Adrenal gland (tissue), 19 donors: ENCODE data around the gene SOX2. TPM values are rescaled to one million over a fixed set of nuclear protein-coding genes. Genes with fewer than 3 reads are reported as not detected.

Source experiments
- DNase-seq, 7 donors: peaks; one replicate each; pipeline ENCODE4 v3.0.0-alpha.2; 2019 to 2020
- H3K27ac ChIP-seq, 5 donors: fragments of 200-600 bp; sonication (generic) in 4 of 5; 1 replicate in 3 of 5; 2 replicates in 2 of 5; pipeline versions ENCODE4 v1.5.1 to v1.8.0; 2016 to 2020; ENCODE audit warnings: mild to moderate bottlenecking in 1 of 5
- H3K27me3 ChIP-seq: fragments of 200-600 bp; 2 replicates; pipeline ENCODE4 v1.8.0; 2021
- H3K36me3 ChIP-seq, 2 donors: fragments of 200-600 bp; replicated peaks in 1 of 2; 1 replicate in 1 of 2; 2 replicates in 1 of 2; pipeline versions ENCODE4 v1.5.1 to v1.8.0; 2018 to 2022
- H3K4me1 ChIP-seq, 2 donors: fragments of 200-600 bp; replicated peaks in 1 of 2; 1 replicate in 1 of 2; 2 replicates in 1 of 2; pipeline versions ENCODE4 v1.5.1 to v1.8.0; 2018 to 2021
- H3K4me3 ChIP-seq, 4 donors: fragments of 200-600 bp; sonication (generic) in 3 of 4; one replicate each; pipeline ENCODE4 v1.5.1; 2016 to 2018
- H3K9me3 ChIP-seq, 3 donors: fragments of 200-600 bp; sonication (generic) in 1 of 3; replicated peaks in 1 of 3; 1 replicate in 2 of 3; 2 replicates in 1 of 3; pipeline versions ENCODE4 v1.5.1 to v1.8.0; 2016 to 2021
- POLR2A ChIP-seq, 2 donors: fragments of 450-650 bp; IDR thresholded peaks; one replicate each; pipeline ENCODE4 v1.6.1; 2017; ENCODE audit warnings: antibody characterized with exemption in 2 of 2, mild to moderate bottlenecking in 2 of 2, moderate library complexity in 1 of 2
- WGBS, 4 donors: extraction: QIAGEN DNeasy Blood & Tissue Kit in 2 of 4; methylation state at CpG; one replicate each; pipeline versions ENCODE4 v1.1.5 to v1.1.7; 2013 to 2017; 5-methylcytosine and 5-hydroxymethylcytosine counted together
- intact Hi-C, 2 donors: fragments of 100-400 bp; cut with DNase I; formaldehyde crosslinking; loops; one replicate each; pipeline versions ENCODE4 v1.14.1 to v1.15.0; 2022 to 2023
- long read RNA-seq, 10 donors: library from polyadenylated mRNA in 3 of 10; unstranded in 2 of 10; stranded (forward) in 1 of 10; transcript quantifications; one replicate each; pipeline ENCODE4 v2.0.0 and lab custom pipeline, GENCODE V29; 2021 to 2026
- polyA plus RNA-seq, 3 donors: library from polyadenylated mRNA; stranded (reverse); fragments of 200-250 nt in 2 of 3; fragments of 350-450 nt in 1 of 3; fragmentation: Illumina TruSeq in 1 of 3; extraction: RNeasy Lipid Tissue Mini Kit (QIAGEN cat#74804) in 1 of 3; gene quantifications; one replicate each; pipeline ENCODE4 v1.2.3, GENCODE V29; 2013 to 2014
- total RNA-seq, 9 donors: library from RNA; depleted of rRNA in 4 of 9; stranded (reverse); fragments of >200 nt in 4 of 9; fragments of 120-200 nt in 1 of 9; fragmentation: NEBNext Ultra II Directional in 1 of 9; extraction: Animal tissue kit (Norgen Biotek cat#: 25700) in 1 of 9; gene quantifications; one replicate each; pipeline versions ENCODE4 v1.1.0 to v1.2.4, GENCODE V29; 2013 to 2023
- TF ChIP-seq, protein P1 (sequence below), 6 experiments: fragments of 450-650 bp in 4 of 6; fragments of 200-600 bp in 2 of 6; sonication (generic) in 1 of 6; IDR thresholded peaks; 1 replicate in 5 of 6; 2 replicates in 1 of 6; pipeline versions ENCODE4 v1.5.1 to v1.8.0; 2016 to 2021; ENCODE audit warnings: antibody characterized with exemption in 6 of 6, mild to moderate bottlenecking in 2 of 6, moderate library complexity in 1 of 6
- donor health status: healthy with polysubstance abuse.
- donor health status: Bipolar disorder and iron deficiency.
- donor health status: DM: yes; HTN: yes; CAD: no.
- donor health status: DM: no; HTN: no; CAD: no.
- donor health status: DM: no; HTN: no; CAD: no.
- donor health status: DM: yes; HTN: yes; CAD: no.

The SOX2 gene
- total RNA-seq = 1 to 10 TPM in 1 of 9 donors, under 1 TPM in 5, not detected in 3; 0.18 to 1.2 (median 0.44) TPM
- 1 to 10 TPM in 1 of 3 donors, under 1 TPM in 2; 0.40 to 1.1 (median 0.84) TPM for polyA plus RNA-seq
- long read RNA-seq, donor 1 = 0 reads
- long read RNA-seq, donor 2 = 0 reads
- long read RNA-seq, donor 3 = 0 reads
- long read RNA-seq, donor 4 = 0 reads
- long read RNA-seq, donor 5 = 0 reads
- long read RNA-seq, donor 6 = 0 reads
- long read RNA-seq, donor 7 = 0 reads
- long read RNA-seq, donor 8, partial matches to known transcripts = 0 of 1 reads
- long read RNA-seq, donor 8, other reads (novel, unspliced or antisense) = 0 of 1 reads
- long read RNA-seq, donor 9 = 0 reads
- long read RNA-seq, donor 10, partial matches to known transcripts = 0 of 2 reads
- long read RNA-seq, donor 10, other reads (novel, unspliced or antisense) = 0 of 2 reads

- H3K27me3 ChIP-seq = peaks cover 100% of the 10 kb centered on the region
- peak in 2 of 7 donors; percentile 33 to 49 for DNase-seq
- intact Hi-C loops = loop anchor here (5.0 to 10.0 kb wide), 3 partner anchors 543 to 976 kb away; no protein-coding TSS in a partner anchor
- H3K4me1 ChIP-seq = peaks cover 8 to 12% of the 10 kb centered on the region in 2 donors
- H3K36me3 ChIP-seq = no peaks in the 10 kb centered on the region
- no peak within 1 kb of the TSS for H3K27ac ChIP-seq
- H3K9me3 ChIP-seq = no peaks in the 10 kb centered on the region
- TF ChIP-seq POLR2A (IDR thresholded peaks at IDR 0.05) = no peak
- TF ChIP-seq, protein P1, sequence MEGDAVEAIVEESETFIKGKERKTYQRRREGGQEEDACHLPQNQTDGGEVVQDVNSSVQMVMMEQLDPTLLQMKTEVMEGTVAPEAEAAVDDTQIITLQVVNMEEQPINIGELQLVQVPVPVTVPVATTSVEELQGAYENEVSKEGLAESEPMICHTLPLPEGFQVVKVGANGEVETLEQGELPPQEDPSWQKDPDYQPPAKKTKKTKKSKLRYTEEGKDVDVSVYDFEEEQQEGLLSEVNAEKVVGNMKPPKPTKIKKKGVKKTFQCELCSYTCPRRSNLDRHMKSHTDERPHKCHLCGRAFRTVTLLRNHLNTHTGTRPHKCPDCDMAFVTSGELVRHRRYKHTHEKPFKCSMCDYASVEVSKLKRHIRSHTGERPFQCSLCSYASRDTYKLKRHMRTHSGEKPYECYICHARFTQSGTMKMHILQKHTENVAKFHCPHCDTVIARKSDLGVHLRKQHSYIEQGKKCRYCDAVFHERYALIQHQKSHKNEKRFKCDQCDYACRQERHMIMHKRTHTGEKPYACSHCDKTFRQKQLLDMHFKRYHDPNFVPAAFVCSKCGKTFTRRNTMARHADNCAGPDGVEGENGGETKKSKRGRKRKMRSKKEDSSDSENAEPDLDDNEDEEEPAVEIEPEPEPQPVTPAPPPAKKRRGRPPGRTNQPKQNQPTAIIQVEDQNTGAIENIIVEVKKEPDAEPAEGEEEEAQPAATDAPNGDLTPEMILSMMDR (IDR thresholded peaks at IDR 0.05) = no peak
- 3 to 4% (median 4%) methylated on average over 30 to 37 of the region's 37 CpGs for WGBS, 4 donors
- peak within 1 kb of the TSS in 1 of 4 donors; percentile 47 for H3K4me3 ChIP-seq
These were observed at the start of gene SOX2 for GRCh38 chr3:181711325-181712135. TSS of gene SOX2 (plus strand) at chr3:181711925. CDS start at chr3:181712361, 436 bp downstream.

- no peak for DNase-seq
- no peak overlapping the region for H3K27ac ChIP-seq
- no peaks in the 10 kb centered on the region for H3K9me3 ChIP-seq
- intact Hi-C loops = no loop called here
- H3K36me3 ChIP-seq = no peaks in the 10 kb centered on the region
- H3K4me3 ChIP-seq = no peak overlapping the region
- no peak for TF ChIP-seq POLR2A (IDR thresholded peaks at IDR 0.05)
- TF ChIP-seq, protein P1 (IDR thresholded peaks at IDR 0.05) = no peak
- no peaks in the 10 kb centered on the region for H3K27me3 ChIP-seq
- H3K4me1 ChIP-seq = no peaks in the 10 kb centered on the region
- 50 to 70% (median 60%) methylated on average over 1 of the region's 1 CpG for WGBS, 4 donors
These were observed 28.2 kb upstream of the SOX2 start for GRCh38 chr3:181683563-181683962.

DNA sequence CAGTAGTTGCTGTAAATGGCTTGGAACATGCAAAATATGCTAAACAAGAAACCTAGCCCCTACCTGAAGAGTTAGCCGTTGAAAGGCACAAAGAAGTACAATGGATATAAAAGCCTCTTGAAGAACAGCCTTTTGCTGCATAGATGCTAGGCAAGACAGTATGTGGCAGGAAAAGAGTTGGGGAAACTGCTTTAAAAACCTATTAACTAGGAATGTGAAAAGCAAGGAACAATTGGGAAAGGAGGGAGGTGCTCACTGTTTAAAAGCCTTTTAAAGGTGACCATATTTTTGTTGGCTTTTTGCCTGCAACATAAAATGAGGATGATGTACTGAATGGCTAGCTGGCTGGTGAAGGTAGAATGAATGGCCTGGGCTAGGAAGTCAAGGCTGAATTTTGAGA lies 24.5 kb upstream of the SOX2 start:
- no peak overlapping the region for H3K4me3 ChIP-seq
- H3K9me3 ChIP-seq = no peaks in the 10 kb centered on the region
- no peak overlapping the region for H3K27ac ChIP-seq
- DNase-seq = no peak
- H3K27me3 ChIP-seq = no peaks in the 10 kb centered on the region
- TF ChIP-seq POLR2A (IDR thresholded peaks at IDR 0.05) = no peak
- TF ChIP-seq, protein P1 (IDR thresholded peaks at IDR 0.05) = no peak
- no peaks in the 10 kb centered on the region for H3K36me3 ChIP-seq
- 64 to 76% (median 66%) methylated on average over 1 of the region's 1 CpG for WGBS, 4 donors
- H3K4me1 ChIP-seq = no peaks in the 10 kb centered on the region
- intact Hi-C loops = no loop called here

GRCh38 chr3:181687731-181688130 lies 24.0 kb upstream of the SOX2 start:
- Histone ChIP-seq H3K4me3 (no peak overlapping the region), H3K4me1 (no peaks in the 10 kb centered on the region), H3K27ac (no peak overlapping the region), H3K9me3 (no peaks in the 10 kb centered on the region), H3K36me3 (no peaks in the 10 kb centered on the region), H3K27me3 (no peaks in the 10 kb centered on the region)
- no peak for DNase-seq
- WGBS, 4 donors = 71 to 83% (median 79%) methylated on average over 2 of the region's 2 CpGs
- TF ChIP-seq, protein P1 (IDR thresholded peaks at IDR 0.05) = no peak
- TF ChIP-seq POLR2A (IDR thresholded peaks at IDR 0.05) = no peak
- intact Hi-C loops = no loop called here
